Measurements from ENCODE around the gene RUNX1. TPM values are rescaled to one million over a fixed set of nuclear protein-coding genes. Genes with fewer than 3 reads are reported as not detected.

The RUNX1 gene
- polyA plus RNA-seq, 1 of the 3 experiments (the other 2 are of a cell fraction): 17.1 TPM

DNA sequence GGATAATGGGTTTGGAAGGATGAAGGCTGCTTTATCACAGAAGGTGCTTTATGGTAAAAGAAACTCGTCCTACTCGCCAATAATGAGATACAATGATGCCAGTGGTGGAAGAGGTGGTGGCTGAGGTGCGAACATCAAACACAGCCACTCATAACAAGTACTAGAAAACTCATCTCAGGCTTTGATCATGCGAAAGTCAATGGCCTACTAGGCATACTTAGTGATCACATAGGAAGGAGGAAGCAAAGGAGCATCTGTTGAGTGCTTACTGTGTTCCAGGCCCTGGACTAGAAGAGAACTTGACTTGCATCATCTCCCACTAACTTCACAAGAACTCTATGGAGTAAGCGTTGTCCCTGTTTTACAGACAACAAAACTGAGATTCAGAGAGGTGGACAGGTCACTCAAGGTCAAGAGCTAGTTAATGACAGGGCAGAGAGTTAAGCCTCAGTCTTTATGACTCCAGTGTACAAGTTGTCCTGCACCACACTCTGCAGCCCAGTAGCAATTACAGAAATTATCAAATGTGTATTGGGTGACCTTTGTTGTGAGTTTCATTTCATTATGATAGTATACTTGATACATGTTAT, 33.6 kb downstream of the RUNX1 start (continued):
- TF ChIP-seq, protein P1, sequence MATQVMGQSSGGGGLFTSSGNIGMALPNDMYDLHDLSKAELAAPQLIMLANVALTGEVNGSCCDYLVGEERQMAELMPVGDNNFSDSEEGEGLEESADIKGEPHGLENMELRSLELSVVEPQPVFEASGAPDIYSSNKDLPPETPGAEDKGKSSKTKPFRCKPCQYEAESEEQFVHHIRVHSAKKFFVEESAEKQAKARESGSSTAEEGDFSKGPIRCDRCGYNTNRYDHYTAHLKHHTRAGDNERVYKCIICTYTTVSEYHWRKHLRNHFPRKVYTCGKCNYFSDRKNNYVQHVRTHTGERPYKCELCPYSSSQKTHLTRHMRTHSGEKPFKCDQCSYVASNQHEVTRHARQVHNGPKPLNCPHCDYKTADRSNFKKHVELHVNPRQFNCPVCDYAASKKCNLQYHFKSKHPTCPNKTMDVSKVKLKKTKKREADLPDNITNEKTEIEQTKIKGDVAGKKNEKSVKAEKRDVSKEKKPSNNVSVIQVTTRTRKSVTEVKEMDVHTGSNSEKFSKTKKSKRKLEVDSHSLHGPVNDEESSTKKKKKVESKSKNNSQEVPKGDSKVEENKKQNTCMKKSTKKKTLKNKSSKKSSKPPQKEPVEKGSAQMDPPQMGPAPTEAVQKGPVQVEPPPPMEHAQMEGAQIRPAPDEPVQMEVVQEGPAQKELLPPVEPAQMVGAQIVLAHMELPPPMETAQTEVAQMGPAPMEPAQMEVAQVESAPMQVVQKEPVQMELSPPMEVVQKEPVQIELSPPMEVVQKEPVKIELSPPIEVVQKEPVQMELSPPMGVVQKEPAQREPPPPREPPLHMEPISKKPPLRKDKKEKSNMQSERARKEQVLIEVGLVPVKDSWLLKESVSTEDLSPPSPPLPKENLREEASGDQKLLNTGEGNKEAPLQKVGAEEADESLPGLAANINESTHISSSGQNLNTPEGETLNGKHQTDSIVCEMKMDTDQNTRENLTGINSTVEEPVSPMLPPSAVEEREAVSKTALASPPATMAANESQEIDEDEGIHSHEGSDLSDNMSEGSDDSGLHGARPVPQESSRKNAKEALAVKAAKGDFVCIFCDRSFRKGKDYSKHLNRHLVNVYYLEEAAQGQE (IDR thresholded peaks at IDR 0.05; ENCODE audit: low read depth, low read length): no peak

DNA sequence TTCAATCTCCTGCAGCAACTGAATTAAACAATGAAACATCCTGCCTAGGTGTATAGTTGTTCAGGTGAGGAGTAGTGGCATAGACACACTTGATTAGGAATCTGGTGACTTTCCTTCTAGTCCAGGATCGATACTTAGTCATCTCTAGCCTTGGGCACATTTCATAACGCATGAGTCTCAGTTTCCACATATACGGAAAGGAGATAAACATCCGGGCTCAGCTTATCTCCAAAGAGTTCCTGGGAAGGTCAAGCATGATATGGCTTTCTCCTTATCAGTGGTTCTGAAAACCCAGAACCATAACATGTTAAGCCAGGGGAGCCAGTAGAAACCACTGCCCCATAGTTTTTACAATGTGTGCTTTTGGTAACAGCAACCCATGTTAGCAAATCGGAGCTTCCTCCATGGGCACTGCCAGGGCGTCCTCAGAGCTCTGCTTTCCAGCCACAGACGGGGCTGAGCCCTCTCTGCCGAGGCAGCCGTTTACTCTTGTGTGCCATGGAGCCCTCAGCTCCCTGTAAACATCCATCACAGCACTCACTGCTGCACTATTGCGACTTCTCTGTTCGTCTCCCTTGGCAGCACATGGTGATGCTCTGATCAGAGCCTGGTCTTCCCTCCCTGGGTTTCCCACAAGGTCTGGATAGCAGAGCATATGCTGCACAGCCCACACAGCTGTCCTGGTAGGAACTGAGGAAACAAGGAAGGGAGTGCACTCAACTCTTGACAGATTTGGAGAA, 34.6 kb downstream of the RUNX1 start:
- H3K36me3 ChIP-seq (replicated peaks in 1 of 2; ENCODE audit: control insufficient read depth in 1 of 2, insufficient read depth in 2 of 2, low read length in 1 of 2): no peaks in the 10 kb centered on the region
- no peak overlapping the region for H3K27ac ChIP-seq (ENCODE audit: low read depth in 2 of 2, low read length in 1 of 2)
- no peaks in the 10 kb centered on the region for H3F3A ChIP-seq (replicated peaks; ENCODE audit: insufficient read depth)
- H4K20me1 ChIP-seq (ENCODE audit: insufficient read depth): no peaks in the 10 kb centered on the region
- CTCF ChIA-PET: no interaction called here
- no peaks in the 10 kb centered on the region for H3K27me3 ChIP-seq (ENCODE audit: insufficient read depth)
- H2AFZ ChIP-seq (ENCODE audit: low read depth): no peak overlapping the region
- no peak for DNase-seq
- H3K9ac ChIP-seq: no peak overlapping the region
- H3K9me2 ChIP-seq: no peaks in the 10 kb centered on the region
- H3K4me3 ChIP-seq (ENCODE audit: low read depth in 2 of 2, low read length in 1 of 2): no peak overlapping the region
- no peaks in the 10 kb centered on the region for H3K79me2 ChIP-seq (ENCODE audit: insufficient read depth)
- POLR2A ChIA-PET: no interaction called here
- WGBS (ENCODE audit: low lambda C conversion rate): 63% methylated on average over 11 of the region's 11 CpGs
- H3K9me3 ChIP-seq: no peaks in the 10 kb centered on the region
- H3K4me2 ChIP-seq: no peak overlapping the region
- no peaks in the 10 kb centered on the region; a peak in 1 of 4 replicates for H3K4me1 ChIP-seq (ENCODE audit: control insufficient read depth in 1 of 2, insufficient read depth in 2 of 2, low read depth in 1 of 2, low read length in 1 of 2)
- no peak for TF ChIP-seq FOXM1 (IDR thresholded peaks at IDR 0.05; ENCODE audit: low read depth)
- TF ChIP-seq SIN3A (IDR thresholded peaks at IDR 0.05; ENCODE audit: borderline replicate concordance, low read depth, low read length): no peak
- no peak for TF ChIP-seq RAD21 (IDR thresholded peaks at IDR 0.05; ENCODE audit: low read length)
- no peak for TF ChIP-seq EZH2phosphoT487 (IDR thresholded peaks at IDR 0.05; ENCODE audit: borderline replicate concordance, low read depth)
- no peak for TF ChIP-seq TCF12 (IDR thresholded peaks at IDR 0.05)
- TF ChIP-seq EP300 (IDR thresholded peaks at IDR 0.05; ENCODE audit: borderline replicate concordance in 1 of 2, low read depth in 1 of 2, low read length in 1 of 2): no peak
- no peak for TF ChIP-seq MEF2A (IDR thresholded peaks at IDR 0.05; ENCODE audit: borderline replicate concordance, low read depth)
- no peak for TF ChIP-seq TEAD4 (IDR thresholded peaks at IDR 0.05; ENCODE audit: borderline replicate concordance, insufficient read depth)
- no peak for TF ChIP-seq CHD2 (IDR thresholded peaks at IDR 0.05; ENCODE audit: low read length, partially characterized antibody)
- no peak for TF ChIP-seq FOXJ3 (CRISPR knock-in tag; IDR thresholded peaks at IDR 0.05)
- TF ChIP-seq ELF1 (IDR thresholded peaks at IDR 0.05): no peak
- TF ChIP-seq, protein P2, sequence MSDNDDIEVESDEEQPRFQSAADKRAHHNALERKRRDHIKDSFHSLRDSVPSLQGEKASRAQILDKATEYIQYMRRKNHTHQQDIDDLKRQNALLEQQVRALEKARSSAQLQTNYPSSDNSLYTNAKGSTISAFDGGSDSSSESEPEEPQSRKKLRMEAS (IDR thresholded peaks at IDR 0.05; ENCODE audit: low read depth): no peak
- TF ChIP-seq YY1 (IDR thresholded peaks at IDR 0.05; ENCODE audit: low read depth): no peak
- TF ChIP-seq RFX5 (IDR thresholded peaks at IDR 0.05; ENCODE audit: low read length): no peak
- TF ChIP-seq, protein P1 (IDR thresholded peaks at IDR 0.05; ENCODE audit: low read depth, low read length): no peak
- TF ChIP-seq, protein P3, sequence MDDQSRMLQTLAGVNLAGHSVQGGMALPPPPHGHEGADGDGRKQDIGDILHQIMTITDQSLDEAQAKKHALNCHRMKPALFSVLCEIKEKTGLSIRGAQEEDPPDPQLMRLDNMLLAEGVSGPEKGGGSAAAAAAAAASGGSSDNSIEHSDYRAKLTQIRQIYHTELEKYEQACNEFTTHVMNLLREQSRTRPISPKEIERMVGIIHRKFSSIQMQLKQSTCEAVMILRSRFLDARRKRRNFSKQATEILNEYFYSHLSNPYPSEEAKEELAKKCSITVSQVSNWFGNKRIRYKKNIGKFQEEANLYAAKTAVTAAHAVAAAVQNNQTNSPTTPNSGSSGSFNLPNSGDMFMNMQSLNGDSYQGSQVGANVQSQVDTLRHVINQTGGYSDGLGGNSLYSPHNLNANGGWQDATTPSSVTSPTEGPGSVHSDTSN (IDR thresholded peaks at IDR 0.05): no peak
